HepG2 (cell line): ENCODE data around the gene NXT1. TPM values are rescaled to one million over a fixed set of nuclear protein-coding genes. Genes with fewer than 3 reads are reported as not detected.

Experiments used
- ATF3 ChIP-seq: sonication (generic); formaldehyde crosslinking; IDR thresholded peaks from 2 replicates; pipeline ENCODE4 v1.4.0; 2020; ENCODE audit warnings: missing genetic modification reagents
- ATRX ChIP-seq: sonication (generic); formaldehyde crosslinking; IDR thresholded peaks from 2 replicates; pipeline ENCODE4 v1.4.0; 2020; ENCODE audit warnings: missing genetic modification reagents, borderline replicate concordance
- CEBPG ChIP-seq: IDR thresholded peaks from 2 replicates; pipeline ENCODE4 v1.6.1; 2016
- ISL2 ChIP-seq: sonication (generic); formaldehyde crosslinking; IDR thresholded peaks from 2 replicates; pipeline ENCODE4 v1.5.0; 2020; ENCODE audit warnings: missing genetic modification reagents
- KLF13 ChIP-seq: sonication (generic); formaldehyde crosslinking; IDR thresholded peaks from 2 replicates; pipeline ENCODE4 v1.4.0; 2020; ENCODE audit warnings: mild to moderate bottlenecking, missing genetic modification reagents
- MAFF ChIP-seq: IDR thresholded peaks from 2 replicates; pipeline ENCODE4 v1.6.1; 2011; ENCODE audit warnings: low read depth, low read length, improper control_type of control experiment
- MZF1 ChIP-seq: sonication (generic); formaldehyde crosslinking; IDR thresholded peaks from 2 replicates; pipeline ENCODE4 v1.8.1; 2023; ENCODE audit warnings: mild to moderate bottlenecking, missing genetic modification reagents, borderline replicate concordance
- NAIF1 ChIP-seq: sonication (generic); formaldehyde crosslinking; IDR thresholded peaks from 2 replicates; pipeline ENCODE4 v1.5.0; 2020; ENCODE audit warnings: mild to moderate bottlenecking, missing genetic modification reagents, borderline replicate concordance
- NCOA5 ChIP-seq: sonication (generic); formaldehyde crosslinking; IDR thresholded peaks from 2 replicates; pipeline ENCODE4 v1.4.0; 2020; ENCODE audit warnings: missing genetic modification reagents
- PHF5A ChIP-seq: IDR thresholded peaks from one replicate; pipeline ENCODE4 v1.6.1; 2018; ENCODE audit warnings: low read depth, missing genetic modification reagents; ENCODE audit not compliant: unreplicated experiment
- POLR2G ChIP-seq: fragments of 200-400 bp; formaldehyde crosslinking; IDR thresholded peaks from 2 replicates; pipeline ENCODE4 v1.6.1; 2018; ENCODE audit warnings: mild to moderate bottlenecking, low read depth, low read length, moderate library complexity
- SNRNP70 ChIP-seq: fragments of 200-400 bp; formaldehyde crosslinking; IDR thresholded peaks from 2 replicates; pipeline ENCODE4 v1.6.1; 2017; ENCODE audit warnings: mild to moderate bottlenecking, low read depth, low read length, moderate library complexity
- SOX6 ChIP-seq, 2 experiments: fragments of 450-650 bp in 1 of 2; sonication (generic) in 1 of 2; formaldehyde crosslinking in 1 of 2; IDR thresholded peaks; 2 replicates each; pipeline versions ENCODE4 v1.4.0 to v1.6.1; 2017 to 2020; ENCODE audit warnings: antibody characterized with exemption in 1 of 2, mild to moderate bottlenecking in 1 of 2, missing genetic modification reagents in 1 of 2
- SP1 ChIP-seq, 2 experiments: fragments of 450-650 bp in 1 of 2; sonication (generic) in 1 of 2; formaldehyde crosslinking in 1 of 2; IDR thresholded peaks; 2 replicates each; pipeline versions ENCODE4 v1.4.0 to v1.6.1; 2016 to 2020; ENCODE audit warnings: missing genetic modification reagents in 1 of 2
- ZBTB7B ChIP-seq: sonication (generic); formaldehyde crosslinking; IDR thresholded peaks from 2 replicates; pipeline ENCODE4 v1.4.0; 2020; ENCODE audit warnings: missing genetic modification reagents
- ZFP37 ChIP-seq: sonication (generic); formaldehyde crosslinking; IDR thresholded peaks from 2 replicates; pipeline ENCODE4 v1.4.0; 2020; ENCODE audit warnings: missing genetic modification reagents, borderline replicate concordance
- ZNF18 ChIP-seq: sonication (generic); formaldehyde crosslinking; IDR thresholded peaks from 2 replicates; pipeline ENCODE4 v1.8.0; 2022; ENCODE audit warnings: mild to moderate bottlenecking, missing genetic modification reagents; ENCODE audit not compliant: insufficient replicate concordance
- ZNF180 ChIP-seq: sonication (generic); formaldehyde crosslinking; IDR thresholded peaks from 2 replicates; pipeline ENCODE4 v1.4.0; 2020; ENCODE audit warnings: low read depth, missing genetic modification reagents, borderline replicate concordance
- ZNF768 ChIP-seq: sonication (generic); formaldehyde crosslinking; IDR thresholded peaks from 2 replicates; pipeline ENCODE4 v1.4.0; 2020; ENCODE audit warnings: missing genetic modification reagents
- polyA plus RNA-seq, 8 experiments: library from polyadenylated mRNA; depleted of rRNA in 3 of 8; stranded (reverse) in 7 of 8; unstranded in 1 of 8; fragments of >200 nt; fragmentation: Illumina TruSeq in 4 of 8; extraction: Trizol in 4 of 8; gene quantifications; 2 replicates each; pipeline versions ENCODE4 v1.2.1 to v1.2.3, GENCODE V29; 2011 to 2016; ENCODE audit warnings: low read depth in 4 of 8, missing spikeins in 1 of 8, mixed read lengths in 1 of 8; ENCODE audit not compliant: insufficient read depth in 1 of 8
- total RNA-seq, 5 experiments: library from RNA; depleted of rRNA; stranded (reverse); fragments of >200 nt; fragmentation: Illumina TruSeq; extraction: Trizol; gene quantifications; 2 replicates each; pipeline ENCODE4 v1.2.3, GENCODE V29; 2016; ENCODE audit warnings: low read depth in 1 of 5
- TF ChIP-seq, protein P1 (sequence below): sonication (generic); formaldehyde crosslinking; IDR thresholded peaks from 2 replicates; pipeline ENCODE4 v1.4.0; 2020; ENCODE audit warnings: missing genetic modification reagents
- TF ChIP-seq, protein P2 (sequence below): IDR thresholded peaks from 2 replicates; pipeline ENCODE4 v1.4.0; 2020; ENCODE audit warnings: mild to moderate bottlenecking, missing genetic modification reagents

NXT1 gene
- total and polyA plus RNA-seq, 2 of the 13 experiments (the other 11 are each of a cell fraction or from before 2014, with no cell fraction given): 35.6 to 65.9 TPM

- no peak for TF ChIP-seq KLF13 (CRISPR knock-in tag)
- TF ChIP-seq, protein P1, sequence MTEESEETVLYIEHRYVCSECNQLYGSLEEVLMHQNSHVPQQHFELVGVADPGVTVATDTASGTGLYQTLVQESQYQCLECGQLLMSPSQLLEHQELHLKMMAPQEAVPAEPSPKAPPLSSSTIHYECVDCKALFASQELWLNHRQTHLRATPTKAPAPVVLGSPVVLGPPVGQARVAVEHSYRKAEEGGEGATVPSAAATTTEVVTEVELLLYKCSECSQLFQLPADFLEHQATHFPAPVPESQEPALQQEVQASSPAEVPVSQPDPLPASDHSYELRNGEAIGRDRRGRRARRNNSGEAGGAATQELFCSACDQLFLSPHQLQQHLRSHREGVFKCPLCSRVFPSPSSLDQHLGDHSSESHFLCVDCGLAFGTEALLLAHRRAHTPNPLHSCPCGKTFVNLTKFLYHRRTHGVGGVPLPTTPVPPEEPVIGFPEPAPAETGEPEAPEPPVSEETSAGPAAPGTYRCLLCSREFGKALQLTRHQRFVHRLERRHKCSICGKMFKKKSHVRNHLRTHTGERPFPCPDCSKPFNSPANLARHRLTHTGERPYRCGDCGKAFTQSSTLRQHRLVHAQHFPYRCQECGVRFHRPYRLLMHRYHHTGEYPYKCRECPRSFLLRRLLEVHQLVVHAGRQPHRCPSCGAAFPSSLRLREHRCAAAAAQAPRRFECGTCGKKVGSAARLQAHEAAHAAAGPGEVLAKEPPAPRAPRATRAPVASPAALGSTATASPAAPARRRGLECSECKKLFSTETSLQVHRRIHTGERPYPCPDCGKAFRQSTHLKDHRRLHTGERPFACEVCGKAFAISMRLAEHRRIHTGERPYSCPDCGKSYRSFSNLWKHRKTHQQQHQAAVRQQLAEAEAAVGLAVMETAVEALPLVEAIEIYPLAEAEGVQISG (CRISPR knock-in tag): peak; percentile 84
- TF ChIP-seq PHF5A (CRISPR knock-in tag): no peak
- TF ChIP-seq ATF3: 0 out of 2 replicates have a peak, but pooled peaks have one; percentile 32
- TF ChIP-seq, protein P2, sequence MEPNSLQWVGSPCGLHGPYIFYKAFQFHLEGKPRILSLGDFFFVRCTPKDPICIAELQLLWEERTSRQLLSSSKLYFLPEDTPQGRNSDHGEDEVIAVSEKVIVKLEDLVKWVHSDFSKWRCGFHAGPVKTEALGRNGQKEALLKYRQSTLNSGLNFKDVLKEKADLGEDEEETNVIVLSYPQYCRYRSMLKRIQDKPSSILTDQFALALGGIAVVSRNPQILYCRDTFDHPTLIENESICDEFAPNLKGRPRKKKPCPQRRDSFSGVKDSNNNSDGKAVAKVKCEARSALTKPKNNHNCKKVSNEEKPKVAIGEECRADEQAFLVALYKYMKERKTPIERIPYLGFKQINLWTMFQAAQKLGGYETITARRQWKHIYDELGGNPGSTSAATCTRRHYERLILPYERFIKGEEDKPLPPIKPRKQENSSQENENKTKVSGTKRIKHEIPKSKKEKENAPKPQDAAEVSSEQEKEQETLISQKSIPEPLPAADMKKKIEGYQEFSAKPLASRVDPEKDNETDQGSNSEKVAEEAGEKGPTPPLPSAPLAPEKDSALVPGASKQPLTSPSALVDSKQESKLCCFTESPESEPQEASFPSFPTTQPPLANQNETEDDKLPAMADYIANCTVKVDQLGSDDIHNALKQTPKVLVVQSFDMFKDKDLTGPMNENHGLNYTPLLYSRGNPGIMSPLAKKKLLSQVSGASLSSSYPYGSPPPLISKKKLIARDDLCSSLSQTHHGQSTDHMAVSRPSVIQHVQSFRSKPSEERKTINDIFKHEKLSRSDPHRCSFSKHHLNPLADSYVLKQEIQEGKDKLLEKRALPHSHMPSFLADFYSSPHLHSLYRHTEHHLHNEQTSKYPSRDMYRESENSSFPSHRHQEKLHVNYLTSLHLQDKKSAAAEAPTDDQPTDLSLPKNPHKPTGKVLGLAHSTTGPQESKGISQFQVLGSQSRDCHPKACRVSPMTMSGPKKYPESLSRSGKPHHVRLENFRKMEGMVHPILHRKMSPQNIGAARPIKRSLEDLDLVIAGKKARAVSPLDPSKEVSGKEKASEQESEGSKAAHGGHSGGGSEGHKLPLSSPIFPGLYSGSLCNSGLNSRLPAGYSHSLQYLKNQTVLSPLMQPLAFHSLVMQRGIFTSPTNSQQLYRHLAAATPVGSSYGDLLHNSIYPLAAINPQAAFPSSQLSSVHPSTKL (CRISPR knock-in tag): peak; percentile 84
- TF ChIP-seq CEBPG: peak; percentile 43; the same call in 1 of the 2 replicates
- no peak for TF ChIP-seq SP1 (IDR thresholded peaks at IDR 0.05)
- peak; percentile 91 for TF ChIP-seq SP1 (CRISPR knock-in tag; IDR thresholded peaks at IDR 0.05)
- peak; percentile 61; the same call in 1 of the 2 replicates for TF ChIP-seq ZNF768 (CRISPR knock-in tag)
- peak; percentile 73 for TF ChIP-seq ZNF18 (CRISPR knock-in tag)
- peak; percentile 61; the same call in 1 of the 2 replicates for TF ChIP-seq NCOA5 (CRISPR knock-in tag)
- TF ChIP-seq ISL2 (CRISPR knock-in tag): peak; percentile 79
- peak; percentile 88 for TF ChIP-seq POLR2G
- TF ChIP-seq ZNF180: 0 out of 2 replicates have a peak, but pooled peaks have one; percentile 58
- no peak for TF ChIP-seq SOX6 (IDR thresholded peaks at IDR 0.05)
- peak; percentile 85 for TF ChIP-seq SOX6 (CRISPR knock-in tag; IDR thresholded peaks at IDR 0.05)
- TF ChIP-seq ATRX (CRISPR knock-in tag): no peak
- TF ChIP-seq NAIF1 (CRISPR knock-in tag): peak; percentile 80; the same call in 1 of the 2 replicates
- peak; percentile 48 for TF ChIP-seq ZBTB7B (CRISPR knock-in tag)
- TF ChIP-seq ZFP37 (CRISPR knock-in tag): no peak
- TF ChIP-seq SNRNP70: no peak
- no peak; the same call in 1 of the 2 replicates for TF ChIP-seq MAFF
- no peak for TF ChIP-seq MZF1 (CRISPR knock-in tag)
Measured at GRCh38 chr20:23357767-23358562, 7.4 kb downstream of the NXT1 start (continued).
